Endothelial cell of umbilical vein (primary cell): ENCODE measurements around the gene CFI. TPM values are rescaled to one million over a fixed set of nuclear protein-coding genes. Genes with fewer than 3 reads are reported as not detected.
A peak's percentile ranks its signal among the peaks of the same experiment; 100 is the strongest.

Experiments used
- BruUV-seq: library from RNA; stranded (reverse); fragments of 400-500 nt; replicated peaks from 2 replicates; lab custom pipeline; 2021; lab: Mats Ljungman, UMichigan
- CTCF ChIA-PET: fragments of 300-600, 350-600 bp; sonication (Branson Sonifier 250); formaldehyde crosslinking; loops from one replicate; lab custom pipeline; 2021; ENCODE audit warnings: antibody characterized with exemption, inconsistent platforms; lab: Charles Lee
- POLR2A ChIA-PET: fragments of 300-600, 350-600 bp; sonication (Branson Sonifier 250); formaldehyde crosslinking; loops from one replicate; lab custom pipeline; 2021; ENCODE audit warnings: antibody characterized with exemption, inconsistent platforms; lab: Charles Lee
- DNase-seq: peaks from one replicate; pipeline ENCODE4 v3.0.0-alpha.2; 2011; ENCODE audit warnings: low read depth, low spot score
- FAIRE-seq: peaks from 2 replicates; lab custom pipeline; 2011; peaks lifted over from hg19 to GRCh38; lab: Jason Lieb, UNC
- H2AFZ ChIP-seq: 2 replicates; pipeline ENCODE4 v1.6.0; 2012; ENCODE audit warnings: low read depth, low read length, control low read depth, inconsistent platforms
- H3K27ac ChIP-seq: 2 replicates; pipeline ENCODE4 v1.5.1; 2011; ENCODE audit warnings: low read depth, mild to moderate bottlenecking, control low read depth, low read length, moderate library complexity; ENCODE audit not compliant: insufficient read depth
- H3K27me3 ChIP-seq, 2 experiments: 2 replicates each; pipeline versions ENCODE4 v1.6.0 to v1.6.1; 2011; ENCODE audit warnings: low read length in 2 of 2, mixed read lengths in 1 of 2; ENCODE audit not compliant: control insufficient read depth in 2 of 2, insufficient read depth in 2 of 2
- H3K36me3 ChIP-seq, 2 experiments: 2 replicates in 1 of 2; 3 replicates in 1 of 2; pipeline ENCODE4 v1.5.1; 2011; ENCODE audit warnings: low read length in 2 of 2, mild to moderate bottlenecking in 1 of 2, moderate library complexity in 1 of 2; ENCODE audit not compliant: control insufficient read depth in 2 of 2, insufficient read depth in 2 of 2; ENCODE audit errors: extremely low read depth in 1 of 2
- H3K4me1 ChIP-seq: 3 replicates; pipeline ENCODE4 v1.5.1; 2011; ENCODE audit warnings: mild to moderate bottlenecking, low read length; ENCODE audit not compliant: control insufficient read depth, insufficient read depth; ENCODE audit errors: extremely low read depth
- H3K4me2 ChIP-seq: 2 replicates; pipeline ENCODE4 v1.6.1; 2011; ENCODE audit warnings: low read length, control low read depth, mixed read lengths; ENCODE audit not compliant: insufficient read depth
- H3K4me3 ChIP-seq, 3 experiments: fragments of 200-600 bp in 1 of 3; sonication (generic), shearing (Covaris generic) in 1 of 3; replicated peaks in 1 of 3; 2 replicates each; pipeline ENCODE4 v1.5.1; 2011 to 2016; ENCODE audit warnings: control low read depth in 3 of 3, low read length in 3 of 3, mild to moderate bottlenecking in 2 of 3, inconsistent platforms in 1 of 3, low read depth in 1 of 3, moderate library complexity in 1 of 3; ENCODE audit not compliant: insufficient read depth in 1 of 3
- H3K79me2 ChIP-seq: 2 replicates; pipeline ENCODE4 v1.6.0; 2012; ENCODE audit warnings: low read length, inconsistent platforms; ENCODE audit not compliant: control insufficient read depth, insufficient read depth
- H3K9ac ChIP-seq: replicated peaks from 2 replicates; pipeline ENCODE3; 2011; ENCODE audit warnings: low read length, control low read depth; ENCODE audit not compliant: insufficient read depth; ENCODE audit errors: extremely low read depth
- H3K9me1 ChIP-seq: replicated peaks from 3 replicates; pipeline ENCODE4 v1.6.0; 2011; ENCODE audit warnings: mild to moderate bottlenecking, low read length; ENCODE audit not compliant: control insufficient read depth, insufficient read depth; ENCODE audit errors: extremely low read depth
- H3K9me3 ChIP-seq: replicated peaks from 2 replicates; pipeline ENCODE4 v1.5.1; 2012; ENCODE audit warnings: low read length, inconsistent platforms; ENCODE audit not compliant: control insufficient read depth, insufficient read depth
- H4K20me1 ChIP-seq: replicated peaks from 2 replicates; pipeline ENCODE3; 2011; ENCODE audit warnings: mild to moderate bottlenecking, low read length; ENCODE audit not compliant: control insufficient read depth, insufficient read depth; ENCODE audit errors: extremely low read depth
- EZH2 ChIP-seq: IDR thresholded peaks from 2 replicates; pipeline ENCODE4 v1.6.1; 2012; ENCODE audit warnings: borderline replicate concordance, low read depth, mild to moderate bottlenecking, moderate library complexity, low read length, inconsistent platforms; ENCODE audit not compliant: severe bottlenecking
- FOS ChIP-seq: IDR thresholded peaks from 2 replicates; pipeline ENCODE4 v1.6.1; 2011; ENCODE audit warnings: mild to moderate bottlenecking, low read length, moderate library complexity, borderline replicate concordance; ENCODE audit not compliant: insufficient read depth
- GATA2 ChIP-seq: IDR thresholded peaks from 2 replicates; pipeline ENCODE4 v1.7.0; 2011; ENCODE audit warnings: low read depth, mild to moderate bottlenecking, moderate library complexity, mixed read lengths, low read length; ENCODE audit not compliant: insufficient read length, insufficient read depth
- JUN ChIP-seq: IDR thresholded peaks from 2 replicates; pipeline ENCODE4 v1.6.1; 2011; ENCODE audit warnings: borderline replicate concordance, low read depth; ENCODE audit not compliant: insufficient read length, insufficient read depth
- MAX ChIP-seq: IDR thresholded peaks from 2 replicates; pipeline ENCODE4 v1.6.1; 2011; ENCODE audit not compliant: insufficient read depth, insufficient read length
- MYC ChIP-seq: IDR thresholded peaks from one replicate; pipeline ENCODE4 v1.6.1; 2011; ENCODE audit warnings: mild to moderate bottlenecking, low read depth, low read length
- POLR2A ChIP-seq: IDR thresholded peaks from 2 replicates; pipeline ENCODE4 v1.6.1; 2012; ENCODE audit warnings: low read depth, mild to moderate bottlenecking, control low read depth, low read length
- POLR2AphosphoS5 ChIP-seq: IDR thresholded peaks from 2 replicates; pipeline ENCODE4 v1.6.1; 2012; ENCODE audit warnings: low read depth, mild to moderate bottlenecking, control low read depth, low read length, moderate library complexity; ENCODE audit not compliant: insufficient read depth
- dilution Hi-C: fragments of 300-500 bp; cut with MboI; formaldehyde crosslinking; loops from one replicate; pipeline ENCODE4 v1.15.0; 2019; ENCODE audit warnings: low sequenced_read_pairs; ENCODE audit not compliant: extremely low pct_ligation_motif_present
- intact Hi-C: fragments of 100-400 bp; cut with micrococcal nuclease; formaldehyde crosslinking; loops from one replicate; pipeline ENCODE4 v1.10.0; 2022
- polyA plus RNA-seq, 4 experiments: library from polyadenylated mRNA; depleted of rRNA in 3 of 4; stranded (reverse) in 3 of 4; unstranded in 1 of 4; fragments of >200 nt; gene quantifications; 2 replicates each; pipeline versions ENCODE4 v1.2.1 to v1.2.3, GENCODE V29; 2011 to 2012; ENCODE audit warnings: missing spikeins in 1 of 4
- total RNA-seq: library from RNA; stranded (reverse); gene quantifications from 2 replicates; pipeline ENCODE4 v1.2.3, GENCODE V29; 2021
- TF ChIP-seq, protein P1 (sequence below), 2 donors: IDR thresholded peaks; 1 replicate in 1 of 2; 2 replicates in 1 of 2; pipeline ENCODE4 v1.5.1; 2011; ENCODE audit warnings: low read length in 2 of 2, mild to moderate bottlenecking in 2 of 2, moderate library complexity in 2 of 2, control low read depth in 1 of 2, inconsistent platforms in 1 of 2, low read depth in 1 of 2; ENCODE audit not compliant: insufficient read depth in 1 of 2; ENCODE audit errors: extremely low read depth in 1 of 2

The CFI gene
- total and polyA plus RNA-seq, 2 donors (not counting 3 experiments of a cell fraction or from before 2014, with no cell fraction given), result 10.0 to 21.4 TPM

GRCh38 chr4:109702950-109703663, 98.7 kb downstream of the CFI start, which contains the start of gene CASP6:
TSS of gene CASP6 (minus strand) at chr4:109703445. CDS start at chr4:109703395, 50 bp downstream.
- no peaks in the 10 kb centered on the region for H3K9me3 ChIP-seq
- POLR2A ChIA-PET, result interaction anchor here (0.5 kb wide), 2 partner anchors 121 to 1700 kb away, joined by 3 to 4 read pairs; no protein-coding TSS in a partner anchor

More at GRCh38 chr4:109702950-109703663, 98.7 kb downstream of the CFI start, which contains the start of gene CASP6:
- H3K4me1 ChIP-seq, result peaks cover 14% of the 10 kb centered on the region
- dilution Hi-C loops, result no loop called here
- peak; percentile 80 for DNase-seq
- H3K79me2 ChIP-seq, result peaks cover 13% of the 10 kb centered on the region
- H3K4me2 ChIP-seq, result peak within 1 kb of the TSS; percentile 76
- H3K27me3 ChIP-seq, result no peaks in the 10 kb centered on the region
- TF ChIP-seq JUN, result no peak
- TF ChIP-seq POLR2A, result peak; percentile 67
- no peak for TF ChIP-seq GATA2
- no peak for TF ChIP-seq EZH2
- TF ChIP-seq FOS, result no peak
- TF ChIP-seq MYC, result no peak
- TF ChIP-seq, protein P1, sequence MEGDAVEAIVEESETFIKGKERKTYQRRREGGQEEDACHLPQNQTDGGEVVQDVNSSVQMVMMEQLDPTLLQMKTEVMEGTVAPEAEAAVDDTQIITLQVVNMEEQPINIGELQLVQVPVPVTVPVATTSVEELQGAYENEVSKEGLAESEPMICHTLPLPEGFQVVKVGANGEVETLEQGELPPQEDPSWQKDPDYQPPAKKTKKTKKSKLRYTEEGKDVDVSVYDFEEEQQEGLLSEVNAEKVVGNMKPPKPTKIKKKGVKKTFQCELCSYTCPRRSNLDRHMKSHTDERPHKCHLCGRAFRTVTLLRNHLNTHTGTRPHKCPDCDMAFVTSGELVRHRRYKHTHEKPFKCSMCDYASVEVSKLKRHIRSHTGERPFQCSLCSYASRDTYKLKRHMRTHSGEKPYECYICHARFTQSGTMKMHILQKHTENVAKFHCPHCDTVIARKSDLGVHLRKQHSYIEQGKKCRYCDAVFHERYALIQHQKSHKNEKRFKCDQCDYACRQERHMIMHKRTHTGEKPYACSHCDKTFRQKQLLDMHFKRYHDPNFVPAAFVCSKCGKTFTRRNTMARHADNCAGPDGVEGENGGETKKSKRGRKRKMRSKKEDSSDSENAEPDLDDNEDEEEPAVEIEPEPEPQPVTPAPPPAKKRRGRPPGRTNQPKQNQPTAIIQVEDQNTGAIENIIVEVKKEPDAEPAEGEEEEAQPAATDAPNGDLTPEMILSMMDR (IDR thresholded peaks at IDR 0.05; ENCODE audit: extremely low read depth in 1 of 2, insufficient read depth in 1 of 2, low read depth in 1 of 2, low read length in 2 of 2), result peak; percentile 69 to 81
- peak; percentile 54 for TF ChIP-seq POLR2AphosphoS5
- TF ChIP-seq MAX, result no peak
- no TSS peak for BruUV-seq
- no peaks in the 10 kb centered on the region for H3K9me1 ChIP-seq
- peak within 1 kb of the TSS; percentile 95 for H2AFZ ChIP-seq
- H3K9ac ChIP-seq, result peak within 1 kb of the TSS; percentile 95
- peak; percentile 12 for FAIRE-seq
- CTCF ChIA-PET, result interaction anchor here (0.6 to 4.5 kb wide), 17 partner anchors 10 to 280 kb away, joined by 3 to 16 read pairs (median 3); partner anchors contain the start of genes CFI, PLA2G12A and SEC24B
- H3K36me3 ChIP-seq, result no peaks in the 10 kb centered on the region
- H3K27ac ChIP-seq, result peak within 1 kb of the TSS; percentile 72
- intact Hi-C loops, result loop anchor here (1.0 to 2.0 kb wide), 10 partner anchors 27 to 280 kb away; partner anchors contain the start of genes GAR1, MCUB, PLA2G12A and SEC24B
- no peaks in the 10 kb centered on the region for H4K20me1 ChIP-seq
- peak within 1 kb of the TSS; percentile 81 to 93 (median 83) for H3K4me3 ChIP-seq
